RCC 7860 (cell line): ENCODE results near the gene IFNA4.
"Not testable (repeated sequence)": the region's sequence is repeated elsewhere in the genome, so short reads cannot be mapped to it uniquely, and the experiment has no call there.

ENCODE experiments used
- DNase-seq: peaks from one replicate; pipeline ENCODE4 v3.0.0-alpha.2; 2015; ENCODE audit warnings: low spot score
- FAIRE-seq: peaks from 2 replicates; lab custom pipeline; 2012; peaks lifted over from hg19 to GRCh38; lab: Jason Lieb, UNC

IFNA4 gene

DNA sequence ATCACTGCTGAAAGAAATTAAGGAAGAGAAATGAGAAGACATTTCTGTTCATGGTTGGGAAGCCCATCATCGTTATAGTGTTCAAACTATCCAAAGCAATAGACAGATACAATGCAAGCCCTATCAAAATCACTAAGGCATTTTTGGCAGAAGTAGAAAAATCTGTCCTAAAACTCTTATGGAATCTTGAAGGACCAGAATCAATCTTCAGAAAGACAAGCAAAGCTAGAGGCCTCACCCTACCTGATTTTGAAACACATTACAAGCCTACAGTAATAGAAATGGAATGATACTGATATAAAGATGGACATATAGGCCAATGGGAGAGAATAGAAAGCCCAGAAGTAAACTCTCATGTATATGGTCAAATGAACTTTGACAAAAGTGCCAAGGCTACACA is 16.0 kb downstream of the IFNA4 start:
- FAIRE-seq (no peak), DNase-seq (no peak)

- not testable (repeated sequence) for DNase-seq, FAIRE-seq
These were observed 20.8 kb downstream of the IFNA4 start, which contains the start of gene IFNA21 for GRCh38 chr9:21166560-21166959. Gene IFNA21 (minus strand): TSS chr9:21166660. CDS start chr9:21166612, 48 bp downstream.

DNA sequence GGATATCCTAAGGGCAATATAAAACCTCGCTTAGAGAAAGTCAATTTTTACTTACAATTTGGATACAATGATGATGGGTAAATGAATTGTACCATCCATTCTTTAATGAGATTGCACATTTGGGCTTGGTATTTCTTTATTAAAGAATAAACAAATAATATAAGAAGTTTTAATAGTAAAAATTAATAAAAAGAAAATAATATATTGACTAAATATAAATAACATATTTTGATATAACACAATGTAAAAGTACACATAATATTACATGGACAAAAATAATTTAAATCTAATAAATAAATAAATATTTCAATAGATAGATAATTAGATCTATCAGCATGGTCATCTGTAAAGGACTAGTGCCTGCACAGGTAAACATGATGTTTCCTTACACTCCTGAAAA is 21.9 kb downstream of the IFNA4 start:
- FAIRE-seq (no peak), DNase-seq (no peak)

GRCh38 chr9:21160178-21160577 is 27.2 kb downstream of the IFNA4 start:
- DNase-seq: no peak
- FAIRE-seq: no peak

- DNase-seq: no peak
- FAIRE-seq: no peak
These were observed 31.9 kb downstream of the IFNA4 start for GRCh38 chr9:21155501-21155900.

- FAIRE-seq (no peak), DNase-seq (no peak)
These were observed 33.3 kb downstream of the IFNA4 start for GRCh38 chr9:21154018-21154608.

- FAIRE-seq (no peak), DNase-seq (no peak)
These were observed 33.9 kb downstream of the IFNA4 start for GRCh38 chr9:21153336-21154017.

DNA sequence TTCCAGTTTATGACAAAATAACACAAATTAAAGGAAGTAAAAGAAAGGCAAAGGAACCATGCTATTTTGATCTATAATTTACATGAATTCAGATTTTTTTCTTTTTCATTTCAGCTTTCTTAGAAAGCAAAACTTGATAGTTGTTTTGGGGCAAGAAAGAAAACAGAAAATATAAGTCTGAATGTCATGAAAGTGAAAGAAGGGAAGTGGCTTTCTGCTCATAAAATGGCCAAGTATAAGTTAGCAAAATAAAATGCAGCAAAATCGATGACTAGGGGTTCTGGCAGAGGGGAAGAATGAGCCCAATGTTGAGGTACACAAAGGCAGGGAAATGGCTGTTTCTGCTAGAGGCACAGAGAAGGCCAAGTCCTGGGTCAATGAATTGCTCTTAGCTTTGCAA is 42.8 kb downstream of the IFNA4 start:
- FAIRE-seq: no peak
- no peak for DNase-seq

GRCh38 chr9:21141427-21141882 is 45.9 kb downstream of the IFNA4 start, which contains the start of gene IFNW1:
Gene IFNW1 (minus strand): TSS chr9:21141832. CDS start chr9:21141570, 262 bp downstream.
- FAIRE-seq (no peak), DNase-seq (no peak)

GRCh38 chr9:21137020-21137419 is 50.4 kb downstream of the IFNA4 start:
- no peak for FAIRE-seq
- DNase-seq: no peak
